Activated T-helper 2 cell treated with anti-CD3 and anti-CD28 coated beads, Interferon-gamma antibody, Interleukin-2, Interleukin-4, amounts not matched to agents 10 μg/mL and 5 μg/mL and 100 μg/mL, durations not matched to agents 14 hours and 24 hours and 36 hours (primary cell): ENCODE data around the gene SMIM44. TPM values are rescaled to one million over a fixed set of nuclear protein-coding genes. Genes with fewer than 3 reads are reported as not detected.
"Not testable (repeated sequence)": the region's sequence is repeated elsewhere in the genome, so short reads cannot be mapped to it uniquely, and the experiment has no call there.

Experiments used
- DNase-seq: peaks from one replicate; pipeline ENCODE4 v3.0.0; 2021; ENCODE audit warnings: low spot score
- H3K27ac Mint-ChIP-seq: one replicate; pipeline ENCODE4 v1.8.0; 2021; ENCODE audit warnings: mixed read lengths
- H3K27me3 Mint-ChIP-seq: one replicate; pipeline ENCODE4 v1.8.0; 2021; ENCODE audit warnings: low read depth, mixed read lengths
- H3K36me3 Mint-ChIP-seq: one replicate; pipeline ENCODE4 v1.8.0; 2021; ENCODE audit warnings: low read depth, mixed read lengths
- H3K4me1 Mint-ChIP-seq: one replicate; pipeline ENCODE4 v1.8.0; 2021; ENCODE audit warnings: low read depth, mixed read lengths
- H3K4me3 Mint-ChIP-seq: one replicate; pipeline ENCODE4 v1.8.0; 2021; ENCODE audit warnings: low read depth, mild to moderate bottlenecking, moderate library complexity, mixed read lengths
- H3K9me3 Mint-ChIP-seq: one replicate; pipeline ENCODE4 v1.8.0; 2021; ENCODE audit warnings: mixed read lengths
- intact Hi-C: fragments of 100-400 bp; cut with micrococcal nuclease; formaldehyde crosslinking; loops from one replicate; pipeline ENCODE4 v1.15.1; 2023
- total RNA-seq: library from RNA; stranded (reverse); gene quantifications from 2 replicates; pipeline ENCODE4 v1.2.3, GENCODE V29; 2022

Gene SMIM44
- total RNA-seq = not detected in 2 replicates

DNA sequence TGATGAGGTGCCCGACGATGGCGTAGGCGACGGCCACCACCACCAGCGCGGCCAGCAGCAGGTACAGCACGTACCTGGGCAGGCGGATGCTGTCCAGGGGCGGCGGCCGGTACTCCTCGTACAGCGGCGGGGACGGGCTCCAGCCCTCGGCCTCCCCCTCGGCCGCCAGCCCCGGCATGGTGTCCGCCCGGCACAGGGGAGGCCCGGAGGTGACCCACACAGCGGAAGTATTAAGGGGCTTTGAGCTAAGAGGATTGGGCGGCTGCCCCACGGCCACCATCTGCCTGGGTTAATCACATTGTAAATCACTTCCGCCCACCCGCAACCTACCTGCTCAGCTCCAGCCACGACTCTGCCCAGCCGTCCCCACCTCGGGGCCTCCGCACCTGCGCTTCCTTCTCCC, at the start of gene SMIM44:
TSS of gene SMIM44 (minus strand) at position 216 of the 403 bp plus-strand sequence. CDS start at position 178, 38 bp downstream.
- Mint-ChIP-seq H3K36me3 (no peaks in the 10 kb centered on the region), H3K4me1 (peaks cover 8% of the 10 kb centered on the region), H3K9me3 (no peaks in the 10 kb centered on the region), H3K27me3 (no peaks in the 10 kb centered on the region), H3K27ac (no peak within 1 kb of the TSS), H3K4me3 (no peak within 1 kb of the TSS)
- intact Hi-C loops = no loop called here
- no peak for DNase-seq

DNA sequence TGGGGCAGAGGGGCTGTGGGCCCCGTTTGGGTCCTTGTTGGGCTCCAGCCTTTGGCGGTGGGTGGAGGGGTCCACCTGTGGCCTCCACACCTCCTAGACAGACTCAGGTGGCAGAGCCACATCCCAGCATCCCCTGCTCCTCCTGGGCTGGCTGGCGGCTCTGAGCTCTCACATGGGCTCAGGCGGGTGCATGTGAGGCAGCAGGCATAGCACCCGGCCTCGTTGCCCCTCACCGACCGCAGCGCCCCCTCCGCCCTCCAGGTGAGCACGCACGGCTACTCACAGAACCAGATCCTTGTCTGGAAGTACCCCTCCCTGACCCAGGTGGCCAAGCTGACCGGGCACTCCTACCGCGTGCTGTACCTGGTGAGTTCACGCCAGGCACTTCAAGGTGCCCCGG, 49.8 kb upstream of the SMIM44 start:
- no peaks in the 10 kb centered on the region for H3K27me3 Mint-ChIP-seq
- no peaks in the 10 kb centered on the region for H3K9me3 Mint-ChIP-seq
- no peaks in the 10 kb centered on the region for H3K4me1 Mint-ChIP-seq
- H3K27ac Mint-ChIP-seq = no peak overlapping the region
- H3K36me3 Mint-ChIP-seq = peaks cover 38% of the 10 kb centered on the region
- intact Hi-C loops = no loop called here
- H3K4me3 Mint-ChIP-seq = no peak overlapping the region
- no peak for DNase-seq

DNA sequence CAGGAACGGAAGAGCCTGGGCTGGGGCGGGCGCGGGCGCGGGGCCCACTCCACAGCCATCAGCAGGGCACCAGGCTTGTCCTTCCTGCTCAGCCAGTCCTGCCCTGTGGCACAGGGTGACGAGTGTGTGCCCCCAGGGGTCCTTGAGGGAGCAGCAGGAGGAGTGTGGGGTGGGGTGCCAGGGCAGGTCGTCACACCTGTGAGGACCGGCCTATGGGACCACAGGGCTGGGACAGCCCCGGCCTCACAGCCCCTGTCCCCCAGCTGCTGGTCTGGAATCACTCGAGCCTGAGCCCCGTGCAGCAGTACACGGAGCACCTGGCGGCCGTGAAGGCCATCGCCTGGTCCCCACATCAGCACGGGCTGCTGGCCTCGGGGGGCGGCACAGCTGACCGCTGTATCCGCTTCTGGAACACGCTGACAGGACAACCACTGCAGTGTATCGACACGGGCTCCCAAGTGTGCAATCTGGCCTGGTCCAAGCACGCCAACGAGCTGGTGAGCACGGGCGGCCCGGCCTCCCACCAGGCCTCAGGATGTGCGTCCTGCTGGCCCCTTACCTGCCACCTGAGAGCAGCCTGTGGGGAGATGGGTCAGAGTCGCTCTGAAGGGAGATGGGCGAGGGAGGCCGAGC, 49.0 kb upstream of the SMIM44 start:
- intact Hi-C loops = no loop called here
- Mint-ChIP-seq H3K4me3 (no peak overlapping the region), H3K9me3 (no peaks in the 10 kb centered on the region), H3K4me1 (no peaks in the 10 kb centered on the region), H3K36me3 (peaks cover 31% of the 10 kb centered on the region), H3K27me3 (no peaks in the 10 kb centered on the region), H3K27ac (no peak overlapping the region)
- no peak for DNase-seq

DNA sequence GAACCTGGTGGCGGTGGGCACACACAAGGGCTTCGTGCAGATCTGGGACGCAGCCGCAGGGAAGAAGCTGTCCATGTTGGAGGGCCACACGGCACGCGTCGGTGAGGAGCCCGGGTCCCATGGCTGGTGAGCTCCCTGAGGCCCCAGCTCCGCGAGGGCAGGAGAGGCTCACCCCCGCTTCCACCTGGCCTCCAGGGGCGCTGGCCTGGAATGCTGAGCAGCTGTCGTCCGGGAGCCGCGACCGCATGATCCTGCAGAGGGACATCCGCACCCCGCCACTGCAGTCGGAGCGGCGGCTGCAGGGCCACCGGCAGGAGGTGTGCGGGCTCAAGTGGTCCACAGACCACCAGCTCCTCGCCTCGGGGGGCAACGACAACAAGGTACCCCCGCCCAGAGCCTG, 48.5 kb upstream of the SMIM44 start:
- Mint-ChIP-seq H3K9me3 (no peaks in the 10 kb centered on the region), H3K4me1 (no peaks in the 10 kb centered on the region), H3K27me3 (no peaks in the 10 kb centered on the region), H3K27ac (no peak overlapping the region), H3K36me3 (peaks cover 35% of the 10 kb centered on the region), H3K4me3 (no peak overlapping the region)
- intact Hi-C loops = no loop called here
- DNase-seq = no peak

DNA sequence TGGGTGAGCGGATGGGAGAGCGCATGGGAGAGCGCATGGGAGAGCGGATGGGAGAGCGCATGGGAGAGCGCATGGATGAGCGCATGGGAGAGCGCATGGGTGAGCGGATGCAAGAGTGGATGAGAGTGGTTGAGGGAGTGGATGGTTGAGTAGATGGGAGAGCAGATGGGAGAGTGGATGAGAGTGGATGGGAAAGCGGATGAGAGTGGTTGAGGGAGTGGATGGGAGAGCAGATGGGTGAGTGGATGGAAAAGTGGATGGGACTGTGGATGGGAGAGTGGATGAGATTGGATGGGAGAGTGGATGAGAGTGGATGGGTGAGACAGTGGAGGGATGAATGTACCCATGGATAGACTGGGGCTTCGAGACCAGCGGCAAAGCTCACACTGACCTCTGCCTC, 47.1 kb upstream of the SMIM44 start:
- no peak for DNase-seq
- H3K27me3 Mint-ChIP-seq = no peaks in the 10 kb centered on the region
- peaks cover 38% of the 10 kb centered on the region for H3K36me3 Mint-ChIP-seq
- no peak overlapping the region for H3K27ac Mint-ChIP-seq
- no peaks in the 10 kb centered on the region for H3K9me3 Mint-ChIP-seq
- no peaks in the 10 kb centered on the region for H3K4me1 Mint-ChIP-seq
- no peak overlapping the region for H3K4me3 Mint-ChIP-seq
- intact Hi-C loops = no loop called here

DNA sequence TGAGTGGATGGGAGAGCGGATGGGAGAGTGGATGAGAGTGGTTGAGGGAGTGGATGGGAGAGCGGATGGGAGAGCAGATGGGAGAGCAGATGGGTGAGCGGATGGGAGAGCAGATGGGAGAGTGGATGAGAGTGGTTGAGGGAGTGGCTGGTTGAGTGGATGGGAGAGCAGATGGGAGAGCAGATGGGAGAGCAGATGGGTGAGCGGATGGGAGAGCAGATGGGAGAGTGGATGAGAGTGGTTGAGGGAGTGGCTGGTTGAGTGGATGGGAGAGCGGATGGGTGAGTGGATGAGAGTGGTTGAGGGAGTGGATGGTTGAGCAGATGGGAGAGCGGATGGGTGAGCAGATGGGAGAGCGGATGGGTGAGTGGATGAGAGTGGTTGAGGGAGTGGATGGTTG, 46.1 kb upstream of the SMIM44 start:
- peaks cover 33% of the 10 kb centered on the region for H3K36me3 Mint-ChIP-seq

DNA sequence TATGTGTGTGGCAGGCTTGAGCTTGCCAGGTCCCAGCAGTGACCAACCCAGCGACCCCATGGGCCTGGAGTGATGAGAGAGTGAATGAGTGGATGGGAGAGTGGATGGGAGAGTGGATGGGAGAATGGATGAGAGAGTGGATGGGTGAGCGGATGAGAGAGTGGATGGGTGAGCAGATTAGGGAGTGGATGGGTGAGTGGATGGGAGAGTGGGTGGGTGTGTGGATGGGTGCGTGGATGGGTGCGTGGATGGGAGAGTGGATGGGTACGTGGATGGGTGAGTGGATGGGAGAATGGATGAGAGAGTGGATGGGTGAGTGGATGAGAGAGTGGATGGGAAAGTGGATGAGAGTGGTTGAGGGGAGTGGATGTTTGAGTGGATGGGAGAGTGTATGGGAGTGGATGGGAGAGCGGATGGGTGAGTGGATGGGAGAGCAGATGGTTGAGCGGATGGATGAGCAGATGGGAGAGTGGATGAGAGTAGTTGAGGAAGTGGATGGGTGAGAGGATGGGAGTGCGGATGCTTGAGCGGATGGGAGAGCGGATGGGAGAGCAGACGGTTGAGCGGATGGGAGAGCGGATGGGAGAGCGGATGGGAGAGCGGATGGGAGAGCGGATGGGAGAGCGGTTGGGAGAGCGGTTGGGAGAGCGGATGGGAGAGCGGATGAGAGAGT, 45.4 kb upstream of the SMIM44 start:
- DNase-seq = no peak
- H3K4me3 Mint-ChIP-seq = no peak overlapping the region
- no peaks in the 10 kb centered on the region for H3K27me3 Mint-ChIP-seq
- intact Hi-C loops = no loop called here
- no peak overlapping the region for H3K27ac Mint-ChIP-seq
- H3K4me1 Mint-ChIP-seq = no peaks in the 10 kb centered on the region
- no peaks in the 10 kb centered on the region for H3K9me3 Mint-ChIP-seq
- H3K36me3 Mint-ChIP-seq = peaks cover 29% of the 10 kb centered on the region

More for the DNA sequence above, 46.1 kb upstream of the SMIM44 start:
- H3K4me1 Mint-ChIP-seq, H3K4me3 Mint-ChIP-seq, intact Hi-C loops, H3K9me3 Mint-ChIP-seq, DNase-seq, H3K27me3 Mint-ChIP-seq, H3K27ac Mint-ChIP-seq: not testable (repeated sequence)

DNA sequence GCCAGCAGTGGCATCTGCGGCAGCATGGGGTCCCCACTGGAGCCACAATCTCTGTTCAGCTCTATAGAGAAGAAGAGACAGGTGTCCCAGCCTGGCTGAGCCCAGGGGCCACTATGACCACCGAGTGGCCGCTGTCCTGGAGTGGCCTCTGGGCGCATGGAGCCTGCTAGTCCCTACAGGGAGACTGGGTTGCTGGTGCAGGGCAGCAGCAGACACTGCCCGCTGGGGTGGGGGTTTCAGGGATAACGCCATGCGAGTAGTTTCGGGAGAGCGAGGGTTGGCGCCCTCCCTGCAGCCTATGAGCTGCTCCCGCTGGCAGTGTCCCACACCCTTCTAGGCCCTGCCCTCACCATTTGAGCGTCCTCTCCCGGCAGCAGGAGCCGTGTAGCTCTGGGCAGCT, 44.8 kb upstream of the SMIM44 start:
- DNase-seq = no peak
- Mint-ChIP-seq H3K36me3 (peaks cover 23% of the 10 kb centered on the region), H3K27ac (no peak overlapping the region), H3K9me3 (no peaks in the 10 kb centered on the region), H3K4me1 (no peaks in the 10 kb centered on the region), H3K27me3 (no peaks in the 10 kb centered on the region), H3K4me3 (no peak overlapping the region)
- intact Hi-C loops = no loop called here

DNA sequence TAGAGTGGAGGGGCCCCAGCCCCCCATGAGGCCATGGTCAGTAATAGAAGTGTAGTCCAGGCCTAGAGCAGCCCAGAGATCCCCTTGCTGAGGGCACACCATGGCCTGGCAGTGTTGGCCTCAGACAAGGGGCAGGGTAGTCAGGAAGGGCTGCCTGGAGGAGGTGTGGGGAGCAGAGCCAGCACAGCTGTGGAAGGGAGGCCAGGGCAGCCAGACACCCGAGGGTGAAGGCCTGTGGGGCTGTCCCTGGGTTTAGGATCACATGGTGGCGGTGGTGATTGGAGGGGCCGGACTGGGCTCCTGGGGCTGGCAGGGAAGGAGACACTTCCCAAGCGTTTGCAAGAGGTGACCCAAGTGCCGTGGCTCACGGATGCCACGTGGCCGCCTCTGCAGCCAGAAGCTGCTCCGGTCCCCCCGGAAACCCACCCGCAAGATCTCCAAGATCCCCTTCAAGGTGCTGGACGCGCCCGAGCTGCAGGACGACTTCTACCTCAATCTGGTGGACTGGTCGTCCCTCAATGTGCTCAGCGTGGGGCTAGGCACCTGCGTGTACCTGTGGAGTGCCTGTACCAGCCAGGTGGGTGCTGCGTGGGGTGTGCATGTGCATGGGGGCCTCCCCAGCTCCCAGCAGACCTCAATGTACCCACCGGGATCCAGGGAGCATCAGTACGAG, 44.1 kb upstream of the SMIM44 start:
- no peak overlapping the region for H3K27ac Mint-ChIP-seq
- no peaks in the 10 kb centered on the region for H3K9me3 Mint-ChIP-seq
- peaks cover 20% of the 10 kb centered on the region for H3K36me3 Mint-ChIP-seq
- intact Hi-C loops = no loop called here
- DNase-seq = no peak
- no peaks in the 10 kb centered on the region for H3K27me3 Mint-ChIP-seq
- H3K4me1 Mint-ChIP-seq = no peaks in the 10 kb centered on the region
- H3K4me3 Mint-ChIP-seq = no peak overlapping the region

DNA sequence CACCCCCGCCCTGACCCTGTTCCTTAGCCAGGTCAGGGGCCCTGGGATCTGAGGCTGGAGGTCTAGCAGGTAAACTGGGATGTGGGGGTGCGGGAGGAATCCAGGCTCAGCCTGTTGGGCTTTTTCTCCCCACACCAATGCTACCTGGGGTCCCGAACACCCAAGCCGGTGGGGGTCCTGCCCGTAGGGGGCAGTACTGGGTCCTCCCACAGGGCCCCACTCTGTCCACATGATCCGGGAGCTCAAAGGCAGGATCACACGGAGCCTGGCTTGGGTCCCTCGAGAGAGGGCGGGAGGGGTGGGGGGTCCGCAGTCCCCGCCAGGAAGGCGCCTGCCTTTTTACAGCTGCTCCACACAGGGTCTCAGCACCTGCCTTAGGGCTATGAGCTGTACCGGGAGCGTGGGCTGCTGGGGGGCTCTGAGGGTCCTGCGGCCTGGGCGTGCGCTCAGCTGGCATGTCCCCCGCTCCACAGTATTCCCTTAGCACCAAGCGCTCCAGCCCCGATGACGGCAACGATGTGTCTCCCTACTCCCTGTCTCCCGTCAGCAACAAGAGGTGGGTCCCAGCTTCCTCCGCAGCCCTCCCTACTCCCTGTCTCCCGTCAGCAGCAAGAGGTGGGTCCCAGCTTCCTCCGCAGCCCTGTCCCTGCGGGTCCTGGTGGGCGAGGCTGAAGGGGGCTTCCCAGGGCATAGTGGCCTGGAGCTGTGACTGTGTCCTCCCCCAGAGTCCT, 43.4 kb upstream of the SMIM44 start:
- H3K27ac Mint-ChIP-seq = no peak overlapping the region
- no peak overlapping the region for H3K4me3 Mint-ChIP-seq
- H3K4me1 Mint-ChIP-seq = no peaks in the 10 kb centered on the region
- peaks cover 24% of the 10 kb centered on the region for H3K36me3 Mint-ChIP-seq
- intact Hi-C loops = no loop called here
- H3K9me3 Mint-ChIP-seq = no peaks in the 10 kb centered on the region
- H3K27me3 Mint-ChIP-seq = no peaks in the 10 kb centered on the region
- DNase-seq = no peak

DNA sequence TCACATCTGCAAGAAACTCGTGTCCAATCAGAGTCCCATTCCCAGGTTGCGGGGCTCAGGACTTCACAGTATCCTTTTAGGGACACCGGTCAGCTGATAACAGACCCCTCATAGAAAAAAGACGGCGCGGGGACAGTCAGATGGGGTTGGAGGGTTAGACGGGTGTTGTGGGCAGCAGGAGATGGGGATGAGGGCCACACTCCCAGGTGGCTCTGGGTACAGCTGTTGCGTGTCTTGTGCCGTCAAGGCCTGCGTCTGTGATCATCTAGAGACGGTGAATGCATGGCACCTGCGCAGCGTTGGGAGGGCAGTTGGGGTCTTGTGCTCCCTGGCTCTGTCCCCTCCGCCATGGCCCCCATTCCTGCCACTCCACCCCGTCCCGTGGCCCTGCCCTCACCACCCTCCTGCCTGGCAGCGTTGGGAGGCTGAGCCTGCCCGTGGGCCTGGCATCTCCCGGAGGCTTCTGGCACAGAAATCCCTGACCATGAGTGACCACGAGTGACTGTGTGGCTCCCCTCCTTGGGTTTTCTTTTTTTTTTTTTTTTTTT, 41.7 kb upstream of the SMIM44 start:
- no peak for DNase-seq
- H3K27ac Mint-ChIP-seq = no peak overlapping the region
- no peak overlapping the region for H3K4me3 Mint-ChIP-seq
- peaks cover 21% of the 10 kb centered on the region for H3K36me3 Mint-ChIP-seq
- H3K9me3 Mint-ChIP-seq = no peaks in the 10 kb centered on the region
- no peaks in the 10 kb centered on the region for H3K4me1 Mint-ChIP-seq
- no peaks in the 10 kb centered on the region for H3K27me3 Mint-ChIP-seq
- intact Hi-C loops = no loop called here

DNA sequence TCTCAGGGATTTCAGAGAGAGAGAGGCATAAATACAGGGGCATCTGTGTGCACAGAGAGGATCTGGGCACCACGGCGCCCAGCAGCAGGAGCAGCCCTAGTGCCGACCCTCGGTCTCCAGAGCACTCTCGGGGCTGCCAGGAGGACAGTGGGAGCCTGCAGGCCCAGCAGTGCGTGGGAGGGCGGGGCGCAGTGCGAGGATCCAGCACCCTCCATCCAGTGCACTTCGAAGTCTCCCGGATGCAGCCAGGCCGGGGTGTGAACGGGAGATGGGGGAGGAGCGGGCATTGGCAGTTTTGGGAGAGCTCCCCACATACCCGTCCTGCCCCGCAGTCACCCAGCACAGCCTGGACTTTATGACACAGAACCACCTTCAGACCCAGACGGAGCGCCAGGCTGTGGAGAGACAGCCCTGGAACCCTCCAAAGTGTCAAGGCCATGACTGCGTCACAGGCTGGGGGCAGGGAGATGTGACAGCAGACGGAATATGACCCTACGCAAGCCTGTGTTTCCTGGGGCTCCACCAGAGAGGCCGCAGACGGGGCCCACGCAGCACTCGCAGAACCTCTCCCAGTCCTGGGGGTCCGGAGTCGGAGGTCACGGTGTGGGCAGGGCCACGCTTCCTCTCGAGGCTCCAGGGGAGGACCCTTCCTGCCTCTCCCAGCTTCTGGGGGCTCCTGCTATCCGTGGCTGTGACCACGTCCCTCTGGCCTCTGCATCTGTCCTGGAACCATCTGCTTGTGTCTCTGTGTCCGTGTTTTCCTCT, 41.0 kb upstream of the SMIM44 start:
- no peak overlapping the region for H3K4me3 Mint-ChIP-seq
- peaks cover 21% of the 10 kb centered on the region for H3K36me3 Mint-ChIP-seq
- H3K27ac Mint-ChIP-seq = no peak overlapping the region
- no peak for DNase-seq
- H3K4me1 Mint-ChIP-seq = no peaks in the 10 kb centered on the region
- intact Hi-C loops = no loop called here
- H3K9me3 Mint-ChIP-seq = no peaks in the 10 kb centered on the region
- H3K27me3 Mint-ChIP-seq = no peaks in the 10 kb centered on the region
